ENCODE data around the gene DDX49.
A peak's percentile ranks its signal among the peaks of the same experiment; 100 is the strongest.
"Not testable (repeated sequence)": the region's sequence is repeated elsewhere in the genome, so short reads cannot be mapped to it uniquely, and the experiment has no call there.

Gene DDX49

GRCh38 chr19:18912933-18913332 lies 6.6 kb upstream of the DDX49 start:
- no peak for DNase-seq

- DNase-seq = no peak
Measured at GRCh38 chr19:18913466-18913865, 6.0 kb upstream of the DDX49 start.

GRCh38 chr19:18915639-18916038 lies 3.9 kb upstream of the DDX49 start:
- peak; percentile 3 for DNase-seq

- not testable (repeated sequence) for DNase-seq
Measured at GRCh38 chr19:18917593-18917992, 1.9 kb upstream of the DDX49 start.

GRCh38 chr19:18919900-18920214 lies 342 bp downstream of the DDX49 start:
- no peak for DNase-seq

GRCh38 chr19:18920400-18920799 lies 885 bp downstream of the DDX49 start:
- DNase-seq = no peak

- DNase-seq = no peak
Measured at GRCh38 chr19:18921593-18921992, 2.1 kb downstream of the DDX49 start.

GRCh38 chr19:18922228-18922985 lies 2.9 kb downstream of the DDX49 start:
- no peak for DNase-seq

- no peak for DNase-seq
Measured at GRCh38 chr19:18924684-18925213, 5.2 kb downstream of the DDX49 start.

GRCh38 chr19:18928018-18928805 lies 8.7 kb downstream of the DDX49 start:
- DNase-seq = no peak

- no peak for DNase-seq
Measured at GRCh38 chr19:18929311-18929710, 9.8 kb downstream of the DDX49 start.

GRCh38 chr19:18931316-18932162 lies 12.0 kb downstream of the DDX49 start:
- no peak for DNase-seq

GRCh38 chr19:18932216-18932841 lies 12.8 kb downstream of the DDX49 start:
- no peak for DNase-seq

- DNase-seq = no peak
Measured at GRCh38 chr19:18933297-18933696, 13.8 kb downstream of the DDX49 start.

GRCh38 chr19:18939163-18939562 lies 19.6 kb downstream of the DDX49 start:
- no peak for DNase-seq

GRCh38 chr19:18939922-18940768 lies 20.6 kb downstream of the DDX49 start:
- no peak for DNase-seq

GRCh38 chr19:18940769-18941627 lies 21.5 kb downstream of the DDX49 start, which contains the start of gene HOMER3:
Gene HOMER3 (minus strand): TSS chr19:18941217. CDS start chr19:18938982, 2,235 bp downstream.
- DNase-seq = peak; percentile 10

- DNase-seq = no peak
Measured at GRCh38 chr19:18941628-18942354, 22.3 kb downstream of the DDX49 start.

- DNase-seq = no peak
Measured at GRCh38 chr19:18942692-18943091, 23.2 kb downstream of the DDX49 start.

GRCh38 chr19:18943465-18943864 lies 23.9 kb downstream of the DDX49 start:
- DNase-seq = no peak

All from DMS79 treated with DMSO at 0.1 percent for 48 hours (cell line).